Measurements from ENCODE around the gene COL15A1. TPM values are rescaled to one million over a fixed set of nuclear protein-coding genes. Genes with fewer than 3 reads are reported as not detected.

Gene COL15A1
- polyA plus RNA-seq, 3 donors from 2014 or later: 0.36 to 0.85 (median 0.54) TPM

- Mint-ChIP-seq H3K4me1 (peaks cover 53 to 74% of the 10 kb centered on the region in 2 donors), H3K27ac (peak overlapping the region in 3 of 6 donors; percentile 4 to 53 (median 17)), H3K27me3 (ENCODE audit: low read depth in 3 of 3) (peaks cover 0 to 4% (median 1%) of the 10 kb centered on the region in 3 donors), H3K4me3 (no peak overlapping the region), H3K9me3 (peaks cover 0 to 1% (median 0%) of the 10 kb centered on the region in 6 donors), H3K36me3 (peaks cover 0 to 3% (median 0%) of the 10 kb centered on the region in 3 donors)
- DNase-seq: no peak
These were observed 71.7 kb downstream of the COL15A1 start for GRCh38 chr9:99015448-99015847.

GRCh38 chr9:99015890-99016289, 72.2 kb downstream of the COL15A1 start:
- peaks cover 0 to 1% (median 0%) of the 10 kb centered on the region in 6 donors for H3K9me3 Mint-ChIP-seq
- peak overlapping the region in 3 of 6 donors; percentile 4 to 53 (median 15) for H3K27ac Mint-ChIP-seq

DNA sequence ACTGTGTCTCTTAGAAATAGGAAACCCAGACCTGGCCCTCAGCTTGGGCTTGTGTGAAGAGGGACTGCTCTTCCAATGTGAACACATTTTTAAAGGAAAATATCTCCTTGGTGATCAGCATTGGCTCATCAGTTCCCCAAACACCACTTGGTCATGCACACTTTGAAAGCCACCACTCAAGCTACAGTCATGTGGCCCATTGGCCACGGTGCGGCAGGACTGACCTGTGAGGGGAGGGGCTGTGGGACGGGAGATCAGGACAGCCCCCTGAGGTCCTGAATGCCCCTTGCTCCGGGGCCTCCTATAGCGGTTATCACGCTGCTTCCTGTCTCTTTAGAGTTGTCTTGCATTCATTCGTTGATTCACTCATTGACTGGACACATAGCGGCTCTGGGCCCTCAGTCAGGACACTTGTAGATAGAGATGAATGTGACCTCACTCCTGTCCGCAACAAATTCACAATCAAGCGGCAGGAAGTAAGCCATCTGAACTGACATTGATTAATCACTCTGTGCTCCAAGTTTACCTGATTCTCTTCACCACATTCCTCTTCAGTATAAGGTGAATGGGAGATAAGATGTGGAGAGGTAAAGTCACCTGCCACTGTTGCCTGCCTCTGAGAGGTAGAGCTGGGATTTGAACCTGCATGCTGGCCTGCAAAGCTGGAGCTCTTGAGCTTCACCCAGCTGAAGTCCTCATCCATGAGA, 73.1 kb downstream of the COL15A1 start:
- no peak for DNase-seq
- Mint-ChIP-seq H3K27me3 (ENCODE audit: low read depth in 3 of 3) (peaks cover 0 to 4% (median 1%) of the 10 kb centered on the region in 3 donors), H3K27ac (peak overlapping the region in 1 of 6 donors; percentile 30), H3K4me3 (no peak overlapping the region), H3K9me3 (no peaks in the 10 kb centered on the region), H3K4me1 (peaks cover 53 to 74% of the 10 kb centered on the region in 2 donors), H3K36me3 (peaks cover 0 to 3% (median 0%) of the 10 kb centered on the region in 3 donors)

More at GRCh38 chr9:99015890-99016289, 72.2 kb downstream of the COL15A1 start:
- Mint-ChIP-seq H3K27me3 (ENCODE audit: low read depth in 3 of 3) (peaks cover 0 to 4% (median 1%) of the 10 kb centered on the region in 3 donors), H3K36me3 (peaks cover 0 to 3% (median 0%) of the 10 kb centered on the region in 3 donors), H3K4me1 (peaks cover 53 to 74% of the 10 kb centered on the region in 2 donors), H3K4me3 (no peak overlapping the region)
- no peak for DNase-seq

- Mint-ChIP-seq H3K36me3 (no peaks in the 10 kb centered on the region), H3K4me3 (peak overlapping the region in 3 of 5 donors; percentile 21 to 54 (median 52)), H3K27me3 (ENCODE audit: low read depth in 3 of 3) (peaks cover 0 to 5% (median 1%) of the 10 kb centered on the region in 3 donors), H3K9me3 (no peaks in the 10 kb centered on the region), H3K27ac (peak overlapping the region; percentile 31 to 88 (median 57)), H3K4me1 (peaks cover 39 to 57% of the 10 kb centered on the region in 2 donors)
- DNase-seq: no peak
These were observed 74.9 kb downstream of the COL15A1 start for GRCh38 chr9:99018653-99019052.

GRCh38 chr9:99019510-99020331, 76.0 kb downstream of the COL15A1 start:
- no peak for DNase-seq
- H3K4me3 Mint-ChIP-seq: peak overlapping the region in 1 of 5 donors; percentile 52
- H3K4me1 Mint-ChIP-seq: peaks cover 30 to 46% of the 10 kb centered on the region in 2 donors
- H3K27me3 Mint-ChIP-seq (ENCODE audit: low read depth in 3 of 3): peaks cover 3 to 5% (median 4%) of the 10 kb centered on the region in 3 donors
- H3K36me3 Mint-ChIP-seq: no peaks in the 10 kb centered on the region
- H3K9me3 Mint-ChIP-seq: no peaks in the 10 kb centered on the region
- H3K27ac Mint-ChIP-seq: peak overlapping the region in 2 of 6 donors; percentile 53 to 61

DNA sequence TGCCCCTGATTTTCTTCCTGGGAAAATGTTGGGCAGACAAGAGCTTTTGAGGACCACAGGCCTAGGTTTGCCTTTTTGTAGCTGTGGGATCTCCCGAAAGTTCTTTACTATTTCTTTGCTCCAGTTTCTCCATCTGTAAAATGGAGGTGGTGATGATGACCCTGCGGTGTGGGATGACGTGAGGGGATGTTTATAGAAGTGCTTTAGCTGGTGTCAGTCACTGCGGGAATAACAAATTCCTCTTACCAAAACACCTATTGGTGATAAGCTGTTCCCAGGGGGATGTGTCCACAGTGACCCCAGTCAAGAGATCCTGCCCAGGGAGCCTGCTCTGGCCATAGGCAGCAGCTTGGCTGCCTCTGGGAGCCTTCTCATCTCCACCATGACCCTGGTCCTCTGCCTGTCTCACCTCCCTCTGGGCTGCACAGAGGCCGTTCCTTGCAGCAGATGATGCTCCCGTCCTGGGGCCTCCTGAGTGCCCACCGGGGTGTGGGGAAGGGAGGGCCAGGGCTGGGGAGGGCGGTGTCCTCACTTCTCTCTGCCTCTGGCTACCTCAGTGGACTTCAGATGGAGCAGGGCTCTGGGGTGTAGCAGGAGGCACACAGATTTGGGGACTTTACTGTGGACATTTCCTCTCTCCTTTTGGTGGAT, 77.2 kb downstream of the COL15A1 start:
- no peaks in the 10 kb centered on the region for H3K9me3 Mint-ChIP-seq
- H3K4me3 Mint-ChIP-seq: no peak overlapping the region
- DNase-seq: no peak
- H3K4me1 Mint-ChIP-seq: peaks cover 26 to 38% of the 10 kb centered on the region in 2 donors
- peaks cover 3 to 4% (median 4%) of the 10 kb centered on the region in 3 donors for H3K27me3 Mint-ChIP-seq (ENCODE audit: low read depth in 3 of 3)
- no peaks in the 10 kb centered on the region for H3K36me3 Mint-ChIP-seq
- no peak overlapping the region for H3K27ac Mint-ChIP-seq

GRCh38 chr9:99021512-99021911, 77.8 kb downstream of the COL15A1 start:
- Mint-ChIP-seq H3K4me3 (no peak overlapping the region), H3K9me3 (no peaks in the 10 kb centered on the region), H3K4me1 (peaks cover 24 to 37% of the 10 kb centered on the region in 2 donors), H3K27me3 (ENCODE audit: low read depth in 3 of 3) (peaks cover 3 to 7% (median 4%) of the 10 kb centered on the region in 3 donors), H3K27ac (peak overlapping the region in 1 of 6 donors; percentile 40), H3K36me3 (peaks cover 0 to 3% (median 2%) of the 10 kb centered on the region in 3 donors)
- no peak for DNase-seq

DNA sequence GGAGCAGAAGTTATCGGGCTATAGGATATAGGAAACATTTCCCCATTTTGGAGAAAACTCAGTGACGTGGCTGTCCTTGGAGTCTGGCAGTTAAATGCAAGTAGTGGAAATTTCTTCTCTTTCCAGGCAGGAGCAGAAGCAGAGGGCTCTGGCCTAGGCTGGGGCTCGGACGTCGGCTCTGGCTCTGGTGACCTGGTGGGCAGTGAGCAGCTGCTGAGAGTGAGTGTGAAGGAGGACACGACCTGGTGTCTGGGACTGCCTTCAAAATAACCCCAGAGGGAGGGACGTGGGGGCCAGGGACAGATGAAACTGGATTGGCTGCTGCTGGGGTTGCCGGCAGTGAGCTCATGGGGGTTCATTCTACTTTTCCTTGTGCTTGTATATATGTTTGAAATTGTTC, 79.5 kb downstream of the COL15A1 start:
- peaks cover 0 to 6% (median 3%) of the 10 kb centered on the region in 3 donors for H3K36me3 Mint-ChIP-seq
- no peak overlapping the region for H3K27ac Mint-ChIP-seq
- H3K4me3 Mint-ChIP-seq: no peak overlapping the region
- no peaks in the 10 kb centered on the region for H3K9me3 Mint-ChIP-seq
- H3K4me1 Mint-ChIP-seq: peaks cover 19 to 31% of the 10 kb centered on the region in 2 donors
- DNase-seq: no peak
- peaks cover 2 to 7% (median 4%) of the 10 kb centered on the region in 3 donors for H3K27me3 Mint-ChIP-seq (ENCODE audit: low read depth in 3 of 3)

DNA sequence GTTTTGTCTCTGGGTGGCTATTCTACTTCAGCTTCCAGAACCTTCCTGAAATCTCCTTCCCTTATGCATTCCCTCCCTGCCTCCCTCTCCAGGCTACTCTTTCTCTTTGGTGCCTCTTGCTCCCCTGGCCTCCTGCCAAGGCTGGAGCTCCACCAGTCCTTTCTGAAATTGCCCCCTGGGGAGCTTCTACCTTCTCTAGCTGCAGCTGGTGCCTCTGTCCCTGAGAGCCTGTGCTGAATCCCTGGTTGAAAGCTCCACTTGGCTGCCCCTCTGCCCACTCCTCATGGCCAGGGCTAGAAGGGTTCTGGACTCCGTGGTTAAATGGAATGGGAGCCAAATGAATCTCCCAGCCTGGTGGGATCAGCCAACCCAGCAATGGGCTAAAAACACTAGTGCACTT, 80.1 kb downstream of the COL15A1 start:
- Mint-ChIP-seq H3K4me3 (no peak overlapping the region), H3K9me3 (no peaks in the 10 kb centered on the region), H3K4me1 (peaks cover 13 to 25% of the 10 kb centered on the region in 2 donors), H3K27ac (no peak overlapping the region), H3K36me3 (peaks cover 0 to 6% (median 3%) of the 10 kb centered on the region in 3 donors), H3K27me3 (ENCODE audit: low read depth in 3 of 3) (peaks cover 2 to 7% (median 4%) of the 10 kb centered on the region in 3 donors)
- no peak for DNase-seq

DNA sequence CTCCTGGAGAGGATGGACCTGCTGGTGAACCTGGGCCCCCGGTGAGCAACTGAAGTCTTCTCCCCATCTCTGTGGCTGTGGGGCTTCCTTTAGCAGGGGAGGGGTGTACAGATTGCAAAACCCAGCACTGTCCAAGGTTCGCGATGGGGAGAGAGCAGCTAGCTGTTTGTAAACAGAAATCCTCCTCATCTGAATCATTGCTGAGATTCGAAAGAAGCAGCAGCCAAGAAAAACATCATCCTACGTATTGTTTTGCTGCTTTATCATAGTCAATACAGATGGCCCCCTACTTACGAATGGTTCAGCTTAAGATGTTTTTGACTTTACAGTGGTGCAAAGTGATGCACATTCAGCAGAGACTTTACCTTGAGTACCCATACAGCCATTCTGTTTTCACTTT, 81.3 kb downstream of the COL15A1 start:
- H3K9me3 Mint-ChIP-seq: no peaks in the 10 kb centered on the region
- DNase-seq: no peak
- peaks cover 5 to 16% of the 10 kb centered on the region in 2 donors for H3K4me1 Mint-ChIP-seq
- H3K4me3 Mint-ChIP-seq: no peak overlapping the region
- H3K36me3 Mint-ChIP-seq: peaks cover 0 to 6% (median 3%) of the 10 kb centered on the region in 3 donors
- H3K27me3 Mint-ChIP-seq (ENCODE audit: low read depth in 3 of 3): peaks cover 2 to 7% (median 4%) of the 10 kb centered on the region in 3 donors
- no peak overlapping the region for H3K27ac Mint-ChIP-seq

DNA sequence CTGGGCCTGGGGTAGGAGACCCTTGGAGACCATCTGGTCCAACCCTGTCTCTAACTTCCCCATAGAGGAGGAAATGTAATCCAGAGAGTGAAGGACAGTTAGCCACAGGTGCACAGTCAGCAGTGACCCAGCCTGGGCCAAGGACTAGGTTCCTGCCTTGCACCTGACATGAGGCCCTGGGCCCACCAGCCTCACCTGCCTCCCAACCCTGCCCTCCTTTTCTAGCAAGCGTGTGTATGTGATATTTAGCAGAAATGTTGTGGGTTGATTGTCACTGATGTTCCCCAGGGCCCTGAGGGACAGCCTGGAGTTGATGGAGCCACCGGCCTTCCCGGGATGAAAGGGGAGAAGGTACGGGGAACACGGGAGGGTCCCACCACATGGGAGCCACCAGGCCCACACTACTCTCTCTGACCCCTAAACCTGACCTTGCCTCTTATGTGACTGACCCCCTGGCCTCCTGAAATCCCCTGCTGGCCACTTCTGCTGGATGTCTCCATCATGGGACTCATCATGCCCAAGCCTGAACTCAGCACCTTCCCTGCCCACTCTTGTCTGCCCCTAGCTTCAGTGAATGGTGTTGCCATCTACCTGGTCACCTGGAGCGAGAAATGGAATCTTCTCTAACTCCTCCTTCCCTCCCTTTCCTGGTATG, 82.0 kb downstream of the COL15A1 start:
- H3K9me3 Mint-ChIP-seq: no peaks in the 10 kb centered on the region
- H3K36me3 Mint-ChIP-seq: peaks cover 0 to 6% (median 3%) of the 10 kb centered on the region in 3 donors
- peaks cover 13 to 22% of the 10 kb centered on the region in 2 donors for H3K4me1 Mint-ChIP-seq
- peaks cover 2 to 7% (median 4%) of the 10 kb centered on the region in 3 donors for H3K27me3 Mint-ChIP-seq (ENCODE audit: low read depth in 3 of 3)
- DNase-seq: no peak
- no peak overlapping the region for H3K4me3 Mint-ChIP-seq
- peak overlapping the region in 2 of 6 donors; percentile 6 to 12 for H3K27ac Mint-ChIP-seq

GRCh38 chr9:99026271-99026955, 82.7 kb downstream of the COL15A1 start:
- no peak overlapping the region for H3K4me3 Mint-ChIP-seq
- peaks cover 17 to 26% of the 10 kb centered on the region in 2 donors for H3K4me1 Mint-ChIP-seq
- peaks cover 0 to 6% (median 3%) of the 10 kb centered on the region in 3 donors for H3K36me3 Mint-ChIP-seq
- no peak for DNase-seq
- H3K9me3 Mint-ChIP-seq: no peaks in the 10 kb centered on the region
- H3K27ac Mint-ChIP-seq: peak overlapping the region in 2 of 6 donors; percentile 6 to 60
- peaks cover 2 to 7% (median 4%) of the 10 kb centered on the region in 3 donors for H3K27me3 Mint-ChIP-seq (ENCODE audit: low read depth in 3 of 3)
